ENCODE data around the gene VAC14. TPM values are rescaled to one million over a fixed set of nuclear protein-coding genes. Genes with fewer than 3 reads are reported as not detected.

VAC14 gene
- total and polyA plus RNA-seq, 2 experiments from 2014 or later, result 27.1 to 32.4 TPM

DNA sequence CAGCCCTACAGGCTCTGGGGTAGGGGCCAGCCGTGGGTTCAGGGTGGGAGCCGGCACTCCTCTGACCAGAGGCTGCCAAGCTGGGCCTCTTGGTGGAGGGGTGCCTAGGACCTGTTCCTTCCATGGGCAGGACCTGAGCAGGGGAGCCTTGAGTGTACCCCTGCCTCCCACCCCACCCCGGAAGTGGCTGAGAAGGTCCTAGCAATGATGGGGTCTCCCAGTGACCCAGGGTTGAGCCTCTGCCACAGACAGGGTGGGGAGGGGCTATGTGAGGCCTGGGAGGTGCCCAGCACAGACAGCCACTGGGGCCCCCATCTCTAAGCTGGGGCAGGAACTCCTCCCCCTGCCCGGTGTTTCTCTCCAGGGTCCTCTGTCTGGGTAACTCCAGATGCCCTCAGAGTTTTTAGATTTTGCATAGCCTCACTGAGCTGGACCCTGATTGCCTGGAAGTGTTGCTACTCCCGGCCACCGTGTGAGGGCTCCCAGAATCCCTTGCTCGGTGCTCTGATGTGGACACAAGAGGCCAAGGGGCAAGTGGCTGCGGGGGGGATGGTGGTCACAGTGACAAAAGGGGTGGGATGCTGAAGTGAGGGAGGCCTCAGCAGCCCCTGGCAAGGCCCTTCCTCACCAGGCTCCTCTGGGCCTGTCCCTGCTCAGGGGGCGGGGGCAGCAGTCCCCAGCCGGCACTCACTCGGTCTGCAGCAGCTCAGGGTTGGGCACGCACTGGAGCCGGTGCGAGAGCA, 108.7 kb downstream of the VAC14 start:
- no peak for TF ChIP-seq EZH2 (IDR thresholded peaks at IDR 0.05; ENCODE audit: insufficient read depth, poor library complexity, severe bottlenecking)
- TF ChIP-seq EZH2phosphoT487 (IDR thresholded peaks at IDR 0.05; ENCODE audit: insufficient read depth, low read depth), result no peak
- H4K20me1 ChIP-seq (ENCODE audit: insufficient read depth), result no peaks in the 10 kb centered on the region
- H3K9ac ChIP-seq, result peak overlapping the region; percentile 86
- H3K4me2 ChIP-seq (ENCODE audit: unreplicated experiment), result peak overlapping the region; percentile 16
- DNase-seq, result no peak
- no peaks in the 10 kb centered on the region for H3K9me3 ChIP-seq (ENCODE audit: low read depth)
- H3K79me2 ChIP-seq (ENCODE audit: insufficient read depth), result no peaks in the 10 kb centered on the region
- peaks cover 59% of the 10 kb centered on the region for H3K4me1 ChIP-seq (ENCODE audit: insufficient read depth)
- no peaks in the 10 kb centered on the region for H3K9me2 ChIP-seq (ENCODE audit: insufficient read depth)
- peak overlapping the region; percentile 90 for H3K27ac ChIP-seq
- H3K27me3 ChIP-seq (replicated peaks; ENCODE audit: insufficient read depth), result no peaks in the 10 kb centered on the region
- in situ Hi-C loops (cut with MboI), result no loop called here
- H3K4me3 ChIP-seq, result no peak overlapping the region
- H3F3A ChIP-seq (ENCODE audit: insufficient read depth), result peaks cover 9% of the 10 kb centered on the region; the same call in 1 of the 2 replicates
- H3K36me3 ChIP-seq (ENCODE audit: low read depth), result no peaks in the 10 kb centered on the region
- H2AFZ ChIP-seq, result no peak overlapping the region
- 48 to 52% methylated on average over 13 of the region's 14 CpGs for WGBS, 2 experiments (ENCODE audit: low coverage in 1 of 2, low lambda C conversion rate in 2 of 2, missing lambda C conversion rate in 2 of 2)

DNA sequence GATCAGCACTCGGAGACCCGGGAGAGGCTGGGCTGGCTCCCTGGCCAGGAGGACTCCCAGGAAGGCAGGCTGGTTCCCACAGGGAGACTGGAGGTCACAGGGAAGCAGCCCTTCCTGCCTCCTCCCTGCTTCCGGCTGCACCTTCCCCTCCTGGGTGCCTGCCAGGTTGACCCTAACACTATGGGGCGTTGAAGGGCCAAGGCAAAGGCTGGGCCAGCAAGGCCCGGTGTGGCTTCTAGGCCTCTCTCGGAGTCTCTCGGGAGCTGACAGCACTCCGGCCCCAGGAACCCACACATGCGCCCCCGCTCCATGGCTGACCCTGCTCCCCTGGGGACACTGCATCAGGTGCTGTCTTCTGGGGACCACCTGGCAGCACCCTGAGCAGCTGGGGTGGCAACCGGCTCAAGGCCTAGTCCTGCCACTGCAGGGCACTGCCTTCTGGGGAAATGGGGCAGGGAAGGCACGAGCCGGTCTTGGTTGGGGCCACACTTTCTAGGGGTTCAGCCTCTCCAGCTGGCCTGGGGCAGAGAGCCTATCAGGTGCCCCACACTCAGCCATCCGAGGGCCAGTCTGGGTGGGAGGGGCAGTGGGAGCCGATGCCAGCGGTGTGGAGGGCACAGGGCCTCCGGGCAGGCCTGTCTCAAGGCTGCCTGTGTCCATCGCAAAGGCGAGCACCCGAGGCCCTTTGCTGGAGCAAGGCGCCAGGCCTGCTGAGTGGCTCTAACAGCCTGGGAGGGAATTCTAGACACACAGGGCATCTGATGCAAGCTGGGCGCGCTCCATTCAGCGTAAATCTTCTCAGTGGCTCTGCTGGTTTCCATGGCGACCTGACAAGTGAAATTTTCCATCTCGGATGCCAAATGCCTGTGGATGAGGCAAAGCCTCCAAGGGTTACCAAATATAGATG, 109.5 kb downstream of the VAC14 start:
- no peaks in the 10 kb centered on the region for H3K79me2 ChIP-seq (ENCODE audit: insufficient read depth)
- in situ Hi-C loops (cut with MboI), result no loop called here
- no peaks in the 10 kb centered on the region for H3K9me3 ChIP-seq (ENCODE audit: low read depth)
- peak overlapping the region; percentile 34 for H3K4me2 ChIP-seq (ENCODE audit: unreplicated experiment)
- H3K4me1 ChIP-seq (ENCODE audit: insufficient read depth), result peaks cover 57% of the 10 kb centered on the region
- H4K20me1 ChIP-seq (ENCODE audit: insufficient read depth), result no peaks in the 10 kb centered on the region
- no peak overlapping the region for H3K4me3 ChIP-seq
- H3K9me2 ChIP-seq (ENCODE audit: insufficient read depth), result no peaks in the 10 kb centered on the region
- H3K9ac ChIP-seq, result peak overlapping the region; percentile 86
- TF ChIP-seq EZH2 (IDR thresholded peaks at IDR 0.05; ENCODE audit: insufficient read depth, poor library complexity, severe bottlenecking), result no peak
- no peak for TF ChIP-seq EZH2phosphoT487 (IDR thresholded peaks at IDR 0.05; ENCODE audit: insufficient read depth, low read depth)
- peak; percentile 100 for DNase-seq
- peak overlapping the region; percentile 90 for H3K27ac ChIP-seq
- no peaks in the 10 kb centered on the region for H3K36me3 ChIP-seq (ENCODE audit: low read depth)
- H3K27me3 ChIP-seq (replicated peaks; ENCODE audit: insufficient read depth), result no peaks in the 10 kb centered on the region
- H3F3A ChIP-seq (ENCODE audit: insufficient read depth), result peaks cover 9% of the 10 kb centered on the region; the same call in 1 of the 2 replicates
- H2AFZ ChIP-seq, result no peak overlapping the region
- WGBS, 2 experiments (ENCODE audit: low coverage in 1 of 2, low lambda C conversion rate in 2 of 2, missing lambda C conversion rate in 2 of 2), result 45 to 48% methylated on average over 24 to 26 of the region's 26 CpGs

GRCh38 chr16:70689970-70690891, 110.7 kb downstream of the VAC14 start:
- H3K27me3 ChIP-seq (replicated peaks; ENCODE audit: insufficient read depth), result no peaks in the 10 kb centered on the region
- H3K4me1 ChIP-seq (ENCODE audit: insufficient read depth), result peaks cover 57% of the 10 kb centered on the region
- no peak for DNase-seq
- no peaks in the 10 kb centered on the region for H3K9me3 ChIP-seq (ENCODE audit: low read depth)
- 67 to 73% methylated on average over 12 to 16 of the region's 16 CpGs for WGBS, 2 experiments (ENCODE audit: low coverage in 1 of 2, low lambda C conversion rate in 2 of 2, missing lambda C conversion rate in 2 of 2)
- H2AFZ ChIP-seq, result no peak overlapping the region
- peaks cover 7% of the 10 kb centered on the region; the same call in 1 of the 2 replicates for H3F3A ChIP-seq (ENCODE audit: insufficient read depth)
- H3K4me3 ChIP-seq, result no peak overlapping the region
- peaks cover 2% of the 10 kb centered on the region for H3K79me2 ChIP-seq (ENCODE audit: insufficient read depth)
- no peaks in the 10 kb centered on the region for H4K20me1 ChIP-seq (ENCODE audit: insufficient read depth)
- H3K27ac ChIP-seq, result peak overlapping the region; percentile 90
- in situ Hi-C loops (cut with MboI), result no loop called here
- no peaks in the 10 kb centered on the region for H3K9me2 ChIP-seq (ENCODE audit: insufficient read depth)
- peak overlapping the region; percentile 86; the same call in 1 of the 2 replicates for H3K9ac ChIP-seq
- no peaks in the 10 kb centered on the region for H3K36me3 ChIP-seq (ENCODE audit: low read depth)
- H3K4me2 ChIP-seq (ENCODE audit: unreplicated experiment), result no peak overlapping the region
- TF ChIP-seq EZH2 (IDR thresholded peaks at IDR 0.05; ENCODE audit: insufficient read depth, poor library complexity, severe bottlenecking) (no peak), EZH2phosphoT487 (IDR thresholded peaks at IDR 0.05; ENCODE audit: insufficient read depth, low read depth) (no peak)

Measured in GM23248 (cell line).